NCI-H1417 (cell line): Measurements from ENCODE around the gene SAMD4B.
A peak's percentile ranks its signal among the peaks of the same experiment; 100 is the strongest.
"Not testable (repeated sequence)": the region's sequence is repeated elsewhere in the genome, so short reads cannot be mapped to it uniquely, and the experiment has no call there.

Source experiments
- DNase-seq, 3 experiments: peaks; one replicate each; lab custom pipeline; 2025; lab: John Stamatoyannopoulos, UW

SAMD4B gene, protein sequence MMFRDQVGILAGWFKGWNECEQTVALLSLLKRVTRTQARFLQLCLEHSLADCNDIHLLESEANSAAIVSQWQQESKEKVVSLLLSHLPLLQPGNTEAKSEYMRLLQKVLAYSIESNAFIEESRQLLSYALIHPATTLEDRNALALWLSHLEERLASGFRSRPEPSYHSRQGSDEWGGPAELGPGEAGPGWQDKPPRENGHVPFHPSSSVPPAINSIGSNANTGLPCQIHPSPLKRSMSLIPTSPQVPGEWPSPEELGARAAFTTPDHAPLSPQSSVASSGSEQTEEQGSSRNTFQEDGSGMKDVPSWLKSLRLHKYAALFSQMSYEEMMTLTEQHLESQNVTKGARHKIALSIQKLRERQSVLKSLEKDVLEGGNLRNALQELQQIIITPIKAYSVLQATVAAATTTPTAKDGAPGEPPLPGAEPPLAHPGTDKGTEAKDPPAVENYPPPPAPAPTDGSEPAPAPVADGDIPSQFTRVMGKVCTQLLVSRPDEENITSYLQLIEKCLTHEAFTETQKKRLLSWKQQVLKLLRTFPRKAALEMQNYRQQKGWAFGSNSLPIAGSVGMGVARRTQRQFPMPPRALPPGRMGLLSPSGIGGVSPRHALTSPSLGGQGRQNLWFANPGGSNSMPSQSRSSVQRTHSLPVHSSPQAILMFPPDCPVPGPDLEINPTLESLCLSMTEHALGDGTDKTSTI

DNA sequence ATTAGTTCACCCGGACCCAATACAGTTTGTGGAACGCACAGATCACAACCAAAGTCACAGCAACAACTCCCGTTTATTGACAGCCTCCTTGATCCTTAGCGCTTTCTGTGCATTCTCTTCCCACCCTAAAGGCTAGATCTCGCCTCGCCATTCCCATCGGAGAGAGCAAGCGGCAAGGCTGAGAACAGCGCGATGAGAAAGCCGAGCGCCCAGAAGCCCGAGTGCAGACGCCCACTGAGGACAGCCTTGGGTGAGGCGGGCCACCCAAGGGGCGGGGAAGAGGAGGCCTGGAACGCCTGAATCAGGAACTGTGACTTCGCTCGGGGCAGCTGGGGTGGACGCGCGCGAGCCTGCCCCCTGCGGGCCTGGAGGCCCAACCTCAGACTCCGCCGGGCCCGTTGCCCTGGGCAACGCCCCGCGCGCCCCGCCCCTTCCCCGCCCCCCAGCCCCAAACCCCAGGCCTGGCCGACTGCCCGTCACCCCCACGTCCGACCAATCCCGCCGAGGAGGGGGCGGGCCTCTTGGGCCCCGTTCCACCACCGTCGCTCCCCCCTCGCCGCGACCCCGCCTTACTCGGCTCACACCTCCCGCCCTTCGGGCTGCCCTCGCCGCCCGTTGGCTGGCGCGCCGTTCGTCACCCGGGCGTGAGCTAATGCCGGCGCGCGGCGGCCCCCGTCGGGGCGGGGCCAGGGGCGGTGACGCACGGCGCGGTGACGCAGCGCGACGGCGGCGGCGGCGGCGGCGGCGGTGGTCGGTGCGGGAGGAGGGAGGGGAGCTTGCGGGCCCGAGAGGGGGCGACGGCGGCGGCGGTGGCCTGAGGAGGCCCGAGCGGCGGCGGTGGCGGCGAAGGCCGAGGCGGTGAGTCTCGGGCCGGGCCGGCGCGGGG lies at the start of gene SAMD4B:
Gene SAMD4B (plus strand): TSS at position 703 of the 886 bp plus-strand sequence. CDS start 14,473 bp downstream, outside the sequence.
- DNase-seq: peak; percentile 97 to 99 (median 97)

DNA sequence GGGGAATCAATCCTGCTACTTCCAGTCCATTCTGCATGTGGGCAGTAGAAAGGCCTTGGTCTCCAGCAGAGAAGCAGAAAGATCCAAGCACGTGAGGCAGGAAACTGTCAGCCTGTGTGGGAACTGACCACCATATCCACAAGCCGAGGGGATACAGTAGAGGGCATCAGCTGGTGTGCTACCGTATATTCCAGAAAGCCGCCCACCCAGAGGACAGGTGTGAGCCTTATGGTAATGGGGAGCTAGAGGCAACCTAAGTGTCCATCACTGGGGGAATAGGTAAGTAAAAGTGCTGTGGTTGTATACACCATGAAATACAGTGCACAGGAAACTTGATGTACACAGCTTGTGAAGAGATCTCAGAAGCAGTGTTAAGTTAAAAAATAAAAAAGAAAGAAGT lies 48.8 kb upstream of the SAMD4B start:
- DNase-seq: no peak

DNA sequence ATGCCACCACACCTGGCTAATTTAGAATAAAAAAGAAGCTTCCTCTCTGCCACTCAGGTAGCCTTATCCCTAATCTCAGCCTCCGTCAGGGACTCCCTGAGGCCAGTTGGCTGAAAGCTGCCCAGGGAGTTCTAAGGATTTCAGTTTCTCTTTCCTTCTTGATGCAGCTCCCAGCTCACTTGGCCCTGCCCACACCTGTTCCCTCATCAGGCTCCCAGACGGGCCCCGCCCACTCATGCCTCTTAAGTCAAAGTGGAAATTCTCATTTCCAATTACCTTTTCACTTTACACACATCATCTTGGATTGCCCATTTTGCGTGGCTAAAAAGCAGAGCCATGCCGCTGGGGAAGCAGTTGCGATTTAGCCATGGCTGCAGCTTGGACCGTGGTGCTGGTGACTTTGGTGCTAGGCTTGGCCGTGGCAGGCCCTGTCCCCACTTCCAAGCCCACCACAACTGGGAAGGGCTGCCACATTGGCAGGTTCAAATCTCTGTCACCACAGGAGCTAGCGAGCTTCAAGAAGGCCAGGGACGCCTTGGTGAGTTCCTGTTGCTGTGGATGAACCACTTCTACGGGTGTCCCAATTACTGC lies 46.1 kb upstream of the SAMD4B start, which contains the start of gene IFNL1:
Gene IFNL1 (plus strand): TSS at position 353 of the 591 bp plus-strand sequence. CDS start 15 bp downstream, at position 368.
- DNase-seq: no peak

DNA sequence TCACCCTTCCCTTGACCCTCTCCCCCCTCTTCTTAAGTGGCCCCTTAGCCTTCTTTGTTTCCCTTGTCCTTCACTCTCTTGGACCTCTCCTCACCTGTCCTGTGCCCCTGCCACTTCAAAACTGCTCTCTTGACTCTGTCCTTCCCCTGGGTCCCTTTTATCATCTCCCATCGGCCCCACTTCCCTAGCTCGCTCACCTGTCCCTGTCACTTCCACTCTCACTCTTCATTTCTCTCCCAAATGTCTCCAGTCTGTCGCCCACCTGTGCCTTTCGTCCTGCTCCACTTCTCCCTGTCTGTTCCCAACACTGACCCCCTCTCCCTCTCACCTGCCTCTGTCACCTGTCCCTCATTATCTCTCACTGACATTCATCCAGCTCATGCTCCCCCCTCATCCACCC lies 45.3 kb upstream of the SAMD4B start:
- peak in 2 of 3 experiments; percentile 5 to 11 for DNase-seq

DNA sequence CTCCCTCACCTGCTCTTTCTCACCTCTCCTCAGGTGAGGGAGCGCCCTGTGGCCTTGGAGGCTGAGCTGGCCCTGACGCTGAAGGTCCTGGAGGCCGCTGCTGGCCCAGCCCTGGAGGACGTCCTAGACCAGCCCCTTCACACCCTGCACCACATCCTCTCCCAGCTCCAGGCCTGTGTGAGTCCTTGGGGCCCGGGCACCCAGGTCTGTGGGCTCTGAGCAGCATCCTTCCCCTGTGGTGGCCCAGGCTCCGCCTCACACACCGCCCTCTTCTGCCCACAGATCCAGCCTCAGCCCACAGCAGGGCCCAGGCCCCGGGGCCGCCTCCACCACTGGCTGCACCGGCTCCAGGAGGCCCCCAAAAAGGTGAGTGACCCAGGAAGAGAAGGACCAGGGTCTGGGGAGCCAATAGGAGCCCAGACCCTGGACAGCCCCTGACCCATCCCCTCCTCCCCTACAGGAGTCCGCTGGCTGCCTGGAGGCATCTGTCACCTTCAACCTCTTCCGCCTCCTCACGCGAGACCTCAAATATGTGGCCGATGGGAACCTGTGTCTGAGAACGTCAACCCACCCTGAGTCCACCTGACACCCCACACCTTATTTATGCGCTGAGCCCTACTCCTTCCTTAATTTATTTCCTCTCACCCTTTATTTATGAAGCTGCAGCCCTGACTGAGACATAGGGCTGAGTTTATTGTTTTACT lies 44.1 kb upstream of the SAMD4B start:
- no peak for DNase-seq

DNA sequence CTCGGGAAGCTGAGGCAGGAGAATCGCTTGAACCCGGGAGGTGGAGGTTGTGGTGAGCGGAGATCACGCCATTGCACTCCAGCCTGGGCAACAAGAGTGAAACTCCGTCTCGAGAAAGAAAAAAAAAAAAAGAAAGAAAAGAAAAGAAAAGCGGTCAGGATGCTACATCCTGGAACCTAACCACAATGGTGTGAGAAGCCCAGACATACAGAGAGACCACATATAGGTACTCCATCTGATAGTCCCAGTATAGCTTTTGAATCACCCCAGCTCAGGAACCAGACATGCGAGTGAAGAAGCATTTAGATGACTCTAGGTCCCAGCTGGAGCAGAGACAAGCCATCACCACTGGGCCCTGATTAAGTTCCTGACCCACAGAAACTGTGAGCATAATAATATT lies 42.8 kb upstream of the SAMD4B start:
- no peak for DNase-seq

DNA sequence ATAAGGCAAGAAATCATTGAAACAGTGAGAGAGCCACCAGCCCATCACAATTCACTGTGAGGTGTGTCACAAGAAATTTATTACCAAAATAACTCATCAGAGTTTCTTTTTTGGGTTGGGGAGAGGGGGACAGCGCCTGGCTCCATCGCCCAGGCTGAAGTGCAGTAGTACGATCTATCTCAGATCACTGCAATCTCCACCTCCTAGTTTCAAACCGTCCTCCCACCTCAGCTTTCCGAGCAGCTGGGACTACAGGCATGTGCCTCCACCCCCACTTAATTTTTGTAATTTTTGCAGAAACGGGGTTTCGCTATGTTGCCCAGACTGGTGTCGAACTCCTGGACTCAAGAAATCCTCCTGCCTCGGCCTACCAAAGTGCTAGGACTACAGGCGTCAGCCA lies 42.4 kb upstream of the SAMD4B start:
- DNase-seq: no peak

DNA sequence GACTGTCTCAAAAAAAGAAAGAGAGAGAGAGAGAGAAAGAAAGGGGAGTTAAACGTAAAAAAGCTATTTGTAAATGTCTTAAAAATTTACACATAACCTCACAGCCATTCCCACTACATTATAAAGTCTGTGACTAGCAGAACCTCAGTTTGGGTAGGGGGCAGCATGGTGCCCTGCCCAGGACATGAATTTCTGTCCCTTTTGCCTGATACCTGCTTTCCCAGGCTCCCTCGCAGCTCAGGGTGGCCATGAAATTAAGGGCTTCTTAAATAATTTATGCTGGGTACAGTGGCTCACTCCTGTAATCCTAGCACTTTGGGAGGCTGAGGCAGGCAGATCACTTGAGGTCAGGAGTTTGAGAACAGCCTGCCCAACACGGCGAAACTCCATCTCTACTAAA lies 41.2 kb upstream of the SAMD4B start:
- DNase-seq: no peak

DNA sequence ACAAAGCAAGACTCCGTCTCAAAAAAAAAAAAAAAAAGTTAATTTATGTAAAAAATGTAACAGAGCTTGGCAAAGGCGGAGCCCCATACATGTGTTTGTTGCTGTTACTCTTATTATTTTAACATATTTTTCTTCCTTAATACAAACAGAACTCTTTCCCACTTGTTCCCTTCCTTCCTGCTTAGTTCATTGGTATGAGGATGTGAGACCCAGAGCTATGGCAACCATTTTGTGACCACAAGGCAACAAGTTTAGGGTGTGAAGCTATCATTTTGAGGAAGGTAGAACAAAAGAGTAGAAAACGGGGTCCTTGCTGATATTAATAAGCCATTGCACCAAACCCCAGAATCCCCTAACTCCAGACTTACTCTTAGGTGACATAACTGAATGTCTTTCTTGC lies 40.7 kb upstream of the SAMD4B start:
- no peak for DNase-seq

DNA sequence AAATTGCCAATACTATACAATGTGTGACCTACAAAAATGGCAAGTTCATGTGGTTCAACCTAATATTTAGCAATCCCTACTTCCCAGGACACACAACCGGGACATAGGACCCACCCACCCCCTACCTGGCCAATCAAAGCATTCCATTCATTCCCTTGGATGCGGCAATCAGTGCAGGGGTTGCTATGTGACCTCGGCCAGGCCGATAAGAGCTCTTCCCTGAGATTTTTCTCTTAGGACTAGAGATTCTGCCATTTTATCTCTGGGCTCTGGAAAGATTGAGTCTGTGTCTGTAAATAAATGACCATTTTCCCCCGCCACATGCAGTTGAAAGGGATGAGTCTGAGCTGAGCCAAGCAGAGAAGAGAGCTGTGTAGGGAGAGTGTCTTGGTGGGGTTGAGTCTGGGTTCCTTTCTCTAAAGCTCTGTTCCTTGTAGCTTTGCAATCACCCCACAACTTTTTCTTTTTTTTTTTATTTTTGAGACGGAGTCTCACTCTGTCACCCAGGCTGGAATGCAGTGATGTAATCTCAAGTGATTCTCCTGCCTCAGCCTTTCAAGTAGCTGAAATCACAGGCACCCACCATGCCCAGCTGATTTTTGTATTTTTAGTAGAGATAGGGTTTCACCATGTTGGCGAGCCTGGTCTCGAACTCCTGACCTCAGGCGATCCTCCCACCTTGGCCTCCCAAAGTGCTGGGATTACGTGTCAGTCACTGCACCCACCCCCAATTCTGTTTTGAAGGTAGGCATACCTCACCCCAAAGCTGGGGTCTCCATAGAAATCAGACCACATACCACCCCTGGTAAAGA lies 38.6 kb upstream of the SAMD4B start:
- DNase-seq: no peak

DNA sequence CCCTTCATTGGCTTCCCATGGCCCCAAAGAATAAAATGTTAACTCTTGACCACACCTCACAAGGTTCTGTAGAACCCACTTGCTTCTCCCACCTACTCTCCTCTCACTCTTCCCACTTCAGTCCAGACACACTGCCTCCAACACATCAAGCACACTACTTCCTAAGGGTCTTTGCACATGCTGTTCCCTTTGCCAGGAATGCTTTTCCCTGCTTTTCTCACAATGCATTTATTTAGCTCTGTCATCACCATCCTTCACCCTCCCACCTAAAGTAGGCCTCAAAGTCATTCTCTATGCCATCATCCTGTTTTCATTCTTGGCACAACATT lies 38.1 kb upstream of the SAMD4B start:
- no peak for DNase-seq

DNA sequence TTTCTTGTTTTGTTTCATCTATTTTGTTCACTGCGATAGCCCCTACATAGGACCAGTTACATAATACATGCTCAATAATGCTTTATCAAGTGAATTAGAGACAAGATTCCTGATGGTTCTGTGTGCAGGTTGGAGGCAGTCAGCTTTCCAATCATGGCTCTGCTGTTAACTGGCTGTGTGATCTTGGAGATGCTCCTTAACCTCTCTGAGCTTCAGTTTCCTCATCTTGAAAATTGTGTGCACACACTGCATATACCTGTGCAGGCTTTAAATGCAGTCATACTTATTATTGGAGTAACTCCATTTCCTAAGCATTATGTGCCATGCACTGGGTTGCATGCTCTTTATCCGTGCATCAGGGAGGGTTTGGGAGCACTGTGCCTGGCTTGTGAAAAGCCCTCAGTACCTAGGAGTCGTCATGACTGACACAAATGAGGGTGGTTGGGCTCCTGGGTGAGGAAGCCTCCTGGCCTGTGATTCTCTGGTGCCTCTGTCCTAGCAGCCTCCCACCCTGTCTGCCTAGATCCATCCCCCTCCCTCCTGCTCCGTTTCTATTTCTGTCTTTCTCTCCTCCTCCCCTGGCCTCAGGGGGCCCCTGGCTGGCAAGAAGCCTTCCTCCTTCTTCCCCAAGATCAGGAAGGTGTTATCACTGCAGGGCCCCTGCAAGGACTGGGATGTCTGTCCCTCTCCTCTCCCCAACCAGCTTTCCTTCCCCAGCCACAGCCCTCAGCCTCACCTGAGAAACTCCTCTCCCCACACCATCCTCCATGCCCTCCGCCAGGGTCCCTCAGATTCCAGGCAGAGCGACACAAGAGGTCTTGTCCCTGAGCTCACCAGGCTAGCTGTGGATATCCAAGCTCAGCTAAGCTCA lies 37.3 kb upstream of the SAMD4B start:
- no peak for DNase-seq

DNA sequence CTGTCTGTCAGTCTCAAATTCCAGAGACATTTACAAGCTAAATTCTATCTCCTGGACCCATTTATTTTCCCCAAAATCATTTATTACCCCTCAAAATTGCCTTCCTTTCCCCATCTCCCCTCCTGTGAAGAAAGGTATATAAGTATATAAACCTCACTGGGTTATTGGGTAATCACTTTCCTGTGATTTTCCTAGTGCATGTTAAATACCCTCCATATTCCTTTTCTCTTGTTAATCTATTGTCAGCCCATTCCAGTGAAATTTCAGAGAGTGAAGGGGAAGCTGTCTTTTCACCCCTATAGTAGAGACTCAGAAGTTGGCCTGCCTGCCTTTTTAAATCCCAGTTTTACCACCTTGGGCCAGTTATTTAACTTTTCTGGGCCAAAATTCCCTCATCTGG lies 36.1 kb upstream of the SAMD4B start:
- DNase-seq: no peak

DNA sequence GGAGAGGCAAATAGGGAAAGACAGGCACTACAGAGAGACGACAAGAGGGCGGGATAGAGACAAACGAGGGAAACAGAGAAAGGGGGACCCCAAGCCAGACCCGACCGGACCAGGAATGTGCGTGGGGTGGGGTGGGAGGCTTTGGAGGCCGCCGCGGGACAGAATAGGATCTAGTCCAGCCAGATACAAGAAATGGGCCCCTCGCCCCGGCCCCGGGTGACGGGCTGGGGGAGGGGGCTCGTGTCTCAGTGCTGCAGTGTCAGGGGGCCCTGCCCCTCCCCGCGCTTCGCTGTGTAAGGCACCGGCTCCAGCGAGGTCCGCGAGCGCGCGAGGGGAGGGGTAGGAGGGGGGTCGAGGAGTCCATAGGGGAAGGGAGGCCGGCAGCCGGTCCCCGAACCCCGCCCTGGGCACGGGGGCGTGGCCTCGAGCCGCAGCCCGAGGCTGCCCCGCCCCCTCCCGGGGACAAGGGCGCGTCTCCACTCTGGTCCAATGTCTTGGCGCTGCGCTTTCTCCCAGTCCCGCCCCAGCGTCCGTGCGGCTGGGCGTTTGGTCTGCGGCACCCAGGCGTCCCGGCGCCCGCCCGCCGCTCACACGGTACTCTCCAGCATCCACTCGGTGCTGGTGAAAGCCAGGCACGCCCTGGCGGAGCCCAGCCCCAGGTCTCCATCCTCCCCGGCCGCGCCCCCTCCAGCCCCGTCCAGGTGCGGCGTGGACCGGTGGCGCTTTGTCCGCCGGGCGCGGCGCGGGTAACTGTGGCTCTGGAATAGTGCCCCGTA lies 35.0 kb upstream of the SAMD4B start:
- peak; percentile 20 to 66 (median 65) for DNase-seq

DNA sequence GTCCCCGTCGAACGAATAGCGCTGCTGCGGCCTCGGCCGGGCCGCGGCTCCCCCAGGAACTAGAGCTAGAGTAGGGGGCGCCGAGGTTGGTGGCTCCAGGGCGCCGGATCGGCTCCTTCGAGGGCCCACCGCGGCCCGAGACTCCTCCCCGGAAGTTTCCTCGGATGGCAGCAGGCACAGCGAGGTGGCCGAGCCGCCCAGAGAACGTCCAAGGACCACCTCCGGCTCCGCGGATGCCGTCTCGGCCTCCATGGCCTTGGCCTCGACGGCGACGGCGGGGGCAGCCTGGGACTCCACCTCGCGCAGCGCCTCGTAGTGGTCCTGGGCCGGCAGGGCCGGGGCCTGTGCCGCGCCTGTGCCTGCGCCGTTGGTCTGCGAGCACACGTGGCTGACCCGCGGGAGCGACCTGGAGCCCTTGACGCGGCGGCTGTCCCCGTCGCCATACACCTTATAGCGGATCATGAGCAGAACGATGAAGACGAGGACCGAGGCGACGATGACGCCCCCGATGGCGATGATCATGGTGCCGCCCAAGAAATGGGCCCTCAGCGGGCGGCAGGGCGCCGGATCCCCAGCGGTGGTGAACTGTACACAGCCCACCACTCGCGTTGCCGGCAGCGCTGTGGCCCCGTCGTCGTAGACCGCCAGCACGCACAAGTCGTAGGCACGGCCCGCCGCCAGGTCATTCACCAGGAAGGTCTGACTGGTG lies 34.2 kb upstream of the SAMD4B start:
- no peak for DNase-seq

DNA sequence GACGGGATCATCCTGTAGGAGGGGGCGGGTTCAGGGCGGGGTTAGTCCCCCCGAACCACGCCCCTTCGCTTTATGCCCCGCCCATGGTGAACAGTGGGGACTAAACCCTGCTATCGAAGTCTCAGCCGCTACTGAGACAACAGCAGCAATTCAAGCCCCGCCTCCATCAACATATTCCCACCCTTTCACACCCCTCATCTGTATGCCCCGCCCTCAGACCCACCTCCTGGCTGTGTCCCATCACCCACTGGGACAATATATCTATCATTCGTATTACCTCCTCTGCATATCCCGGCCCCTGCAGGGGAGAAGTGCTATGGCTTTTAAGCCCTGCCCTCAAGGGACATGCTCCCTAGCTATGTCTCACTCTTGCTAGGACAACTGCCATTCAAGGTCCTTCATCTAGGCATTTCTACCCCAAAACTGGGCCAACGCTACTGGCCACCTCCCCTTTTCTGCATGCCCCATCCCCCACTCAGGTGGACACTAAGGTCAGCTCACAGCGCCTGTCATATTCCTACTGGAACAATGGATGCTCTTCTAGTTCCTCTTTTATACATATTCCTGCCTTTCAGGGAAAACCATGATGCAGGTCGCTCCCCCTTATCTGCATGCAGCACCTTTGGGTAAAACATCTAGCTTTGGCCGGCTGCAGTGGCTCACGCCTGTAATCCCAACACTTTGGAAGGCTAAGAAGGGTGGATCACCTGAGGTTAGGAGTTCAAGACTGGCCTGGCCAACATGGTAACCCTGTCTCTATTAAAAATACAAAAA lies 33.5 kb upstream of the SAMD4B start:
- no peak for DNase-seq

DNA sequence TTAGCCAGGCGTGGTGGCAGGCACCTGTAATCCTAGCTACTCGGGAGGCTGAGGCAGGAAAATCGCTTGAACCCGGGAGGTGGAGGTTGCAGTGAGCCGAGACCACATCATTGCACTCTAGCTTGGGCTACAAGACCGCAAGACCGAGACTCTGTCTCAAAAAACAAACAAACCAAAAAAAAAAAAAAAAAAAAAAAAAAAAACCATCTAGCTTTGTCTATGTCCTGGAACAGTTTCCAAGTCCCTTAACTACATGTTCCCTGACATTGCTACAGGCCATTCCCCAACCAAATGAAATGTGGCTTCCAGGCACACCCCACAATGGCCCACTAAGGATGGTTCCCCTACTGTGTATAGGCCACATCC lies 32.9 kb upstream of the SAMD4B start:
- DNase-seq: not testable (repeated sequence)
